ENCODE measurements around the gene INCENP.
"Not testable (repeated sequence)": the region's sequence is repeated elsewhere in the genome, so short reads cannot be mapped to it uniquely, and the experiment has no call there.

Gene INCENP

DNA sequence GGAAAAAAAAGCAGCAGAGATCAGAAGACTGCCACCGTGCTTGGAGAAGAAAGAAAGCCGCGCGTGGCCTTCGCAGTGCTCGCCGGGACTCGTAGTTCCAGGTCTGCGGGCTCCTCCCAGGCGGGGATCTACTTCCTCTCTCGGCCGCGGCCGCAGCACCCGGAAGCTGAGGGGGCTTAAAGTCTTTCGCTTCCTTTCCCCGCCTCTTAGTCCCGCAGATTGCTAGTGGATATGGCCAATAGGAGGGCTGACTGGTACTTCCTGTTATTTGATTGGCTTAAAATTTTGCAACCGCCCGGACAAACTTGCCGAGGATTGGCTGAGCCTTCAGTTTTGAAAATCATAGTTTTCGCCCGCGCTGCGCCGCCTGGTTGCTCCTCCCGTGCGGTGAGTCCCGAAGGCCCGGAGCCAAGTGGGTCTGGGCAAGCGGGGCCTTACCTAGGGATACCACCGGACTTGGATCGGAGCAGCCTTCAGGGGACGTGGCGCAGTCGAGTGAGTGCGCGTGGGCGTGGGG lies at the start of gene INCENP:
Gene INCENP, plus strand, starts transcription at position 343 of the 517 bp plus-strand sequence. CDS start 4,151 bp downstream, outside the sequence.
- peak; percentile 87 to 92 for DNase-seq (ENCODE audit: low read depth in 2 of 2)

DNA sequence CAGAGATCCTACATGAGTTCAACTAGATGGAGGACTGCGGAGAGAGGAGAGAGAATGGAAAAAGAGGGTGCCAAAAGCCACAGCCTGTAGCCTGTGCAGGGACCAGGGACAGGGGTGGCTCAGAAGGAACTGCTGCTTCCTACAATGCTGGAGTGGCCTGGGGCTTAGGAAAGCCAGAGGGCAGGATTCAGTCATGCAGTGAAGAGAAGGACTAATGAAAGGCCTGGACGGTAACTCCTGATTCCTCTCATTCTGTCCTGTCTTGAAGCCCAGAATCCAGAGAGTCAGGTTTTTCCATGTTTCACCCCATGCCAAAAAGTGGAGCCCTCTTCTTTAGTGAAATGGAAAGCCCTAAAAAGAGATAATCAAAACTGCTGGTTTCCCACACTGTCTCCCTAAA lies 48.4 kb upstream of the INCENP start:
- DNase-seq (ENCODE audit: low read depth in 2 of 2) = no peak

DNA sequence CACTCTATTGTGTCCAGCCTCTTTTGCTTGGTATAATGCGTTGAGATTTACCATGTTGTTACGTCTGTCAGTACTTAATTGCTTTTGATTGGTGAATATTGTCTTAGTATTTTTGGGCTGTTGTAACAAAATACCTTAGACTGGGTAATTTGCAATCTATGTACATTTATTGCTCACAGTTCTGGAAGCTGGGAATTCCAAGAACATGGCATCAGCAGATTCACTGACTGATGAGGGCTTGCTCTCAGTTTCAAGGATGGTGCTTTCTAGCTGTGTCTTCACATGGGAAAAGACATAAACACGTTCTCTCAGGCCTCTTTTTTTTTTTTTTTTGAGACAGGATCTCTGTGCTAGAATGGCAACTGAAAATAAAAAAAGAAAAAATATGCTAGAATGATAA lies 46.7 kb upstream of the INCENP start:
- no peak for DNase-seq (ENCODE audit: low read depth in 2 of 2)

DNA sequence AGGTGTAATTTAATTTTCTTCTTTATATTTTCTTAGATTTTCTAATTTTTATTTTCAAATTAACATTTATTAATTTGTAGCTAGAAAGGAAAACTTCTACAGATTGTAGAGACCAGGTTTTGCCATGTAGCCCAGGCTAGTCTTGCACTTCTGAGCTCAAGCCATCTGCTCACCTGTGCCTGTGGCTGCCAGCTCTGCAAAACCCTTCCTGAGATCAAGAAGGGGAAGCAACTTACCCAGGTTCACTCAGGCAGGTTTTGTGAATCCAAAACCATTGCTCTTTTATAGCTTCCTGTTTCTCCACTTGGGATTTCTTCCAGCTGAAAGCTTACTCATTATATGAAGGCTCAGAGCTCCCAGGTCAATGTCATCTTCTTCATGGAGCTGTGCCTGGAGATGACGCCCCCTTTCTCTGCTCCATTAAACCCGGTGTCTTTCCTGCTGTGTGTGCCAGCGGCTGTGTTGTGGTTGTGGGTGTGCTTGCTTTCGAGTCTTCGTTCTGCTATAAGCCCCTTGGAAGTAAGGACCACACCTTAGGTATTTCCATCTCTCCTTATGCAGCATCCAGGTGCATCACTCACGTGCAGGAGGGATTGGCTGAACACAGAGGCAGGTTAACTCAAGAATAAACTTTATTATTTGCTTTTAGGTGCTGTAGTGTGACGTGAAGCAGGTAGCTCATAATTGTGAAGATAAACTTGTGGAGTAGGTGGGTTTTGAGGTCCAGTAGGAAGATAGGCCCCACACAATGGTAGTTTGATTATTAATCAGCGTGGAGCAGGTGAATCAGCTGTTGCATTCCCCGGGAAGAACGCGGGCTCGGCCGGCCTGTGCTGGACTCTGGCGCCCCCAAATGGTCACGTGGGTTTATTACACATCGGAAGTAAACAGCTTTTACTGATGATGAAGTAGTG lies 42.2 kb upstream of the INCENP start:
- peak; percentile 45 to 61 for DNase-seq (ENCODE audit: low read depth in 2 of 2)

DNA sequence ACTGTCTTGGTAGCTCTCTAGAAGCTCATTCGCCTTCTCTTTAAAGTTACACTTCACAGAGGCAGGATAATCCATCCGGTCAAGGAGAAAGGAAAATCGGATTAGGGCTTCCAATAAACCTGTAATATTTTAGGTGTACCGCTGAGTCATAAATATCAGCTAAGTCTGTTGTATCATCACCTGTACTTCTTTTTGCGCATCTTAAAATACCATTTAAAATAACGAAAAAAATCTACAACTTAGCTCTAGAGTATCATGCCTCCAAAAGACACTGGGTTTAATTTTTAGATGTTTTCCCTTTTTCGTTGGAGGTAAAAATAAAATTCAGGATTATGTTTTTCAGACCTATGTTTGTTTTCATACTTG lies 41.5 kb upstream of the INCENP start:
- DNase-seq (ENCODE audit: low read depth in 2 of 2) = no peak

DNA sequence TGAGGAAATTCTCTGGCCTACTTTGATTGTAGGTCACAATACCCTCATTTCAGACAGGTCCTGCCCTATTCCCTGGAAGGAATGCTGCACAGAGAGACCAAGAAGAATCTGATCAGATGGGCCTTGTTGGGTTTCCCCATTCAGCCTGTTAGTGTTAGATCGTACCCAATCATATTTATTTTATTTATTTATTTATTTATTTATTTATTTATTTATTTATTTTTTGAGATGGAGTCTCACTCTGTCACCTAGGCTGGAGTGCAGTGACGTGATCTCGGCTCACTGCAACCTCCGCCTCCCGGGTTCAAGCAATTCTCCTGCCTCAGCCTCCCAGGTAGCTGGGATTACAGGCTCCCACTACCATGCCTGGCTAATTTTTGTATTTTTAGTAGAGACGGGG lies 39.0 kb upstream of the INCENP start:
- not testable (repeated sequence) for DNase-seq (ENCODE audit: low read depth in 2 of 2)

DNA sequence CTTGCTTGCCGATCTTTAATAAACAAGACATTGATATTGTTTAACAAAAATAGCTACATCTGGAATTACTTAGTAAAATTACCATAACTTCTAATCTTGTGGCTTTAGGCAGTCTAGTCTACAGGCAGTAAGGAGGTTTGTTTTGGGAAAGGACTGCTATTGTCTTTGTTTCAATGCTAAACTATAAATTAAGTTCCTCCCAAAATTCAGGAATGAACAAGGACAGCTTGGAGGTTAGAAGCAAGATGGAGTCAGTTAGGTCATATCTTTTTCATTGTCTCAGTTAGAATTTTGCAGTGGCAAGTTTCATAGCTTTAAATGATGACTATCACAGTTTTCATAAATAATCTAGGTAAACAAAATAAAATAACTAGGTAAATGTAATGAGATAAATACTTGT lies 36.1 kb upstream of the INCENP start:
- DNase-seq (ENCODE audit: low read depth in 2 of 2) = no peak

DNA sequence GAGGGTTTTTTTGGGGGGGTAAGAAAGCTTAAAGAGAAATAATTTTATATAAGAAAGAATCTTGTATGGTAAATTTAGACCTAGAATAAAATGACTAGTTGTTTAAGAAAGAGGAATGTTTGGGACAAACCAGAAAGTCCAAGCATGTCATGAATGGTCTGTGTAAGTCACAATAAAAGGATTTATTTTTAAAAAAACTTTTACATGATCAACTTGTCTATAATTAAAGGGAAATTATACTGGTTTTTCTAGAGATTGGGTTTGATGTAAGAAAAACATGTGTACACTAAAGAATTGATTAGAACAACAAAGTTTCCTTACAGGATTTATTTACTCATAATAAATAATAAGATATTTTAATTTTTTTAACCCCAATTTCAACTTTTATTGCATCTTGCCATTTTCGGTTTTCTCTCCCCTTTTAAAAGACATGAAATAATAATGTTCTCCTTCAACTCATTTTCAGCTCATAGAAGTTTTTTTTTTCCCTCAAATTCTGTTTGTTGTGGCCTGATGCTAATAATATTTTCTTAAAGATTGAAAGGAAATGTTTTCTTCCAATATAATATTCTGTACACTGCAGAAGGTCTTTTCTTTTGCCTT lies 35.4 kb upstream of the INCENP start:
- DNase-seq (ENCODE audit: low read depth in 2 of 2) = no peak

DNA sequence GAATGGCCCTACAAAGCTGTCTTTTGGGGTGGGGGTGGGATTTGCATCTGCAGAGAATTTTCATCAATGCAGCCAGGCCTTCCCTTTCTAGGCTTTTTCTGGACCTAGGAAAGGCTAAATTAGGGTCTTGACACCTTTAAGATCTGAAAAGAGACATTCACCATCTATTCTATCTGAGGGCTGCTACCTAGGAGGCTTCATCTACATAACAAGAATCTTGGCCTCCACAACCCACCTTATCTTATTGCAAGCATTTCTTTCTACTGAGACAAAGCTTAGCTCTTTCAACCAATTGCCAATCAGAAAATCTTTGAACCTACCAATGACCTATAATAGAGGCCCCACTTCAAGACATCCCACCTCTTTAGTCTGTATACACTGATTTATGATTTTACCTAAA lies 20.7 kb upstream of the INCENP start:
- no peak for DNase-seq (ENCODE audit: low read depth in 2 of 2)

DNA sequence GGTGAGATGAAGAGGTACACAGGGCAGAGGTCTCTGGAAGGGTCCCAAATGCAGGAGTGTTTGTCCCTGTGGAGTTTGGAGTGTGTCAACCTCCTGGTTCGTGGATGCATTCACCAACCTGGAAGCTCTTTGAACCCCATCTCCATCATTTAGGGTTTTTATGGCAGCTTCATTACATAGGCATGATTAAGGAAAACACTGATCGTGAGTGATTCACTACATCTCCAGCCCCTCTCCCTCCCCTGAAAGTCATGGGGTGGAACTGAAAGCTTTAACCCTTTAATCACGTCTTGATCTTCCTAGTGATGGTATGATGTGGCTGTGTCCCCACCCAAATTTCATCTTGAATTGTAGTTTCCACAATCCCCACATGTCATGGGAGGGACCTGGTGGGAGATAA lies 19.8 kb upstream of the INCENP start:
- no peak for DNase-seq (ENCODE audit: low read depth in 2 of 2)

DNA sequence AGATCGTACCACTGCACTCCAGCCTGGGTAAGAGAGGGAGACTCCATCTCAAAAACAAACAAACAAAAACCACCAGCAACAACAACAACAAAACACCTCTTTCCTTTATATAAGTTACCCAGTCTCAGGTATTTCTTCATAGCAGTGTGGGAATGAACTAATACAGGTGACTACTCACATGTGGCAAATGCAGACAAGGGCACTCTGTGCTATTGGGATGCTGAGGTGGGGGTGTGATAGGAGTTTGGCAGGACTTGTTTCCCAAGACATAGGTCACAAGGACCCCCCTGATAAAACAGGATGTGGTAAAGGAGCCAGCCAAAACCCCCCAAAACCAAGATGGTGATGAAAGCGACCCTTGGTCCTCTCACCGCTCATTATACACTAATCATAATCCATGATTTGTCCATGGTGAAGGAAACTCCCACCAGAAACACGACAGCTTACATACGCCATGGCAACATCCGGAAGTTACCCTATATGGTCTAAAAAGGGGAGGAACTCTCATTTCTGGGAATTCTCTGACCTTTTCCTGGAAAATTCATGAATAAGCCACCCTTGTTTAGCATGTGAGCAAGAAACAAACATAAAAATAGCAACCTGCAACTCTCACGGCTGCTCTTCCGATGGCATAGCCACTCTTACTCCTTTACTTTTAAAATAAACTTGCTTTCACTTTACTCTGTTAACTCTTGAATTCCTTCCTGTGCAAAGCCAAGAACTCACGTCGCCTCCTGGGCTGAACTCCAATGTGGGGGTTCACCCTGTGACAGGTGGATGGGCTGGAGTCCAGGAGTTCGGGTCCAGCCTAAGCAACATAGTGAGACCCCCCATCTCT lies 18.8 kb upstream of the INCENP start:
- no peak for DNase-seq (ENCODE audit: low read depth in 2 of 2)

DNA sequence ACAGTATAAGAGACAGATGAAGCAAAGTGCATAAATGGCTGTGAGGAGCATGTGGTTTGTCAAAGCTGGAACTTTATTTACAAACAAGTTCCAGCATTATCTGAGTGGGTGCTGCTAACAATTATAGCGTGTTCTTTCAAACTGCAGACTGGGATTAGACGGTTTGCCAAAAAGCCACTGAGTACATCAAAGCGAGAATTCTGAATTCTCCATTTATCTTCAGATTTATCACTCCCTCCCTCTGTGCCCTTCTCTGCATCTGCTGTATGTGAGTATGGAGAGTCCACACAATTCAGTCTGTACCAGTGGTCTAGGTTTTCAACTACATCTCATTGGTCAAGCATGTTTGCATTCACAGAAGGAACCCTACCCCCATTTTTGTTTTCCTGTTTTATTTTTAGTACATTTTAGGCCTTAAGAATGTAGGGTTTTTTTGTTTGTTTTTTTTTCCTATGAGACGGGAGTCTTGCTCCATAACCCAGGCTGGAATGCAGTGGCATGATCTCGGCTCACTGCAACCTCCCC lies 18.1 kb upstream of the INCENP start:
- no peak for DNase-seq (ENCODE audit: low read depth in 2 of 2)

DNA sequence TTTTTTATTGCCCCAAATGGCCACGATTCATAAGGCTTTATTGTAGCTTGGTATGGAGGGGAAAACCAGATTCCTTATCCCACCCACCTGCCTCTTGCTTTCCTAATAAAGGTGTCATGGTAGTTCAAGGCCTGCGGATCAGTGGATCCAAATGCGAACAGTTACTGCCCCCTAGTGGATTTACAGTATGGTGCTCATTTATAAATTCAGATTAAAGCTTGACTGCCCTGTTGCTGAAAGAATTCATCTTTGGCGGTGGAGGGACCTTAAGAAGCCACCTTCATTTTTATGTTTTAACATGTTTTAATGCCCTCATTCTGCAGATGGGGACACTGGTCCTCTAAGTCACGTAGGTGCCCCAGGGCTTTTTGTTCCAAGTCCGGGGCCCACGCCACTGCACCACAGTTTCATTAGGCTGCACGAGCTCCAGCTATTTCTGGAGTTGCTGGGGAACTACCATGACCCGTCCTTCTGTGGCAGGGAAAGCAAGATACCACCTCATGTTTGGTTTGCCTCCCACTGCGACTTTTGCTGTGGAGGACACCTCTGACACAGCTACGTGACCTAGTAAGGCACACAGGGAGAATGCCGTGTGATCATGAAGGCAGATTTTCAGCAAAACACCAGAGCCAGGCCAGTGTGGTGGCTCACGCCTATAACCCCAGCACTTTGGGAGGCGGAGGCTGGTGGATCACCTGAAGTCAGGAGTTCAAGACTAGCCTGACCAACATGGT lies 15.6 kb upstream of the INCENP start:
- DNase-seq (ENCODE audit: low read depth in 2 of 2) = no peak

DNA sequence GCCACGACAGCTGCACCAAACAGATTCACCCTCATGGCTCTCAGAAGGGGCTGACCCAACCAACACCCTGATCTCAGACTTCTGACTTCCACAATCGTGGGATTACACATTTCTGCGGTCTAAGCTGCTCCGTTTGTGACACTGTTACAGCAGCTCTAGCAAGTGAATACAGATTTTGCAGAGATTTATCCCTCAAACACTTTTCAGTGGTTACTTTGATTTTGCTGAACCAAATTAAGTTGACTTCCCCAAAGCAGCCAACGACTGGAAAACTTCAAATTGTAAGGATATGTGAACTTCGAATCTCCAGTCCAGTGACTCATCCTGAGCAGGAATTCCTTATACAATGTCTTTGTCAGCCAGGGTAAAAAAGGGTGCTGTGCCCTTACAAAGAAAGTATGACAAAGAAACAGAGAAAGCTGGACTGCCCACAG lies 14.8 kb upstream of the INCENP start:
- DNase-seq (ENCODE audit: low read depth in 2 of 2) = no peak

DNA sequence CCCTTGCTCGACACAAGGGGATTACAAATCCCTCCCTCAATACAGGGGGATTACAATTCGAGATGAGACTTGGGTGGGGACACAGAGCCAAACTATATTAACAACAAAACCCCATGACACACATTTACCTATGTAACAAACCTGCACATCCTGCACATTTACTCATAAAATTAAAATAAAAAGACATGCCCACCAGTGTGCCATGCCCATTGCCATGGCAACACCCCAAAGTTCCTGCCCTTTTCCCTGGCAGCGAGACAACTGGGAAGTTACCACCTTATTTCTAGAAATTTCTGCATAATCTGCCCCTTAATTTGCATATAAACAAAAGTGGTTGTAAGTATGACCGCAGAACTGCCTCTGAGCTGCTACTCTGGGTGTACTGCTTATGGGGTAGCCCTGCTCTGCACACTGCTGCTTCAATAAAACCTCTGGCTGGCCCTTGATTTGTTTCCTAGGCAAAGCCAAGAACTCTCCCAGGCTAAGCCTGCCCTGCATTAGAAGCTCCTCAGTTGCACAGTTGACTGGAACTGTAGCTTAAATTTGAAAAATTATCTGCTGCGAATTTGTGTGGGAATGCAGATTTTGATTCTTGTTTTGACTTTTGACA lies 8.6 kb upstream of the INCENP start:
- no peak for DNase-seq (ENCODE audit: low read depth in 2 of 2)

DNA sequence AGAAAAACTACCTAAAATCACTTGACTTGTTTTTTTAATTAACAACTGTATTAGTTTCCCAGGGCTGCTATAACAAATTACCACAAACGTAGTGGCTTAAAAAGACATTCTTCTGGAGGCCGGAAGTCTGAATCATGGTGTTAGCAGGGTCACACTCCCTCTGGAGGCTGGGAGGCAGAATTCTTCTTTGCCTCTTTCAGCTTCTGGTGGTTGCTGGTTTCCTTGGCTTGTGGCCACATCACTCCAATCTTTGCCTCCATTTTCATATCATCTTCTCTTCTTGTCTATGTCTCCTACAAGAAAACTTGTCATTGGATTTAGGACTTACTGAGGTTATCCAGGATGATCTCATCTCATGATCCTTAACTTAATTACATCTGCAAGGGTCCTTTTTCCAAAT lies 7.4 kb upstream of the INCENP start:
- no peak for DNase-seq (ENCODE audit: low read depth in 2 of 2)

DNA sequence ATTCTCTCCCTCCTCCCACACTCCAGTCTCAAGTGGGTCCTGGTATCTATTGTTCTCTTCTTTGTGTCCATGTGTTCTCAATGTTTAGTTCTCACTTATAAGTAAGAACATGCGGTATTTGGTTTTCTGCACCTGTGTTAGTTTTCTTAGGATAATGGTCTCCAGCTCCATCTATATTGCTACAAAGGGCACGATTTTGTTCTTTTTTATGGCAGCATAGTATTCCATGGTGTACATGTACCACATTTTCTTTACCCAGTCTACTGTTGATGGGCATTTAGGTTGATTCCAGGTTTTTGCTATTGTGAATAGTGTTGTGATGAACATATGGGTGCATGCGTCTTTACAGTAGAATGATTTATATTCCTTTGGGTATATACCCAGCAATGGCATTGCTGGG lies 4.2 kb upstream of the INCENP start:
- DNase-seq (ENCODE audit: low read depth in 2 of 2) = no peak

DNA sequence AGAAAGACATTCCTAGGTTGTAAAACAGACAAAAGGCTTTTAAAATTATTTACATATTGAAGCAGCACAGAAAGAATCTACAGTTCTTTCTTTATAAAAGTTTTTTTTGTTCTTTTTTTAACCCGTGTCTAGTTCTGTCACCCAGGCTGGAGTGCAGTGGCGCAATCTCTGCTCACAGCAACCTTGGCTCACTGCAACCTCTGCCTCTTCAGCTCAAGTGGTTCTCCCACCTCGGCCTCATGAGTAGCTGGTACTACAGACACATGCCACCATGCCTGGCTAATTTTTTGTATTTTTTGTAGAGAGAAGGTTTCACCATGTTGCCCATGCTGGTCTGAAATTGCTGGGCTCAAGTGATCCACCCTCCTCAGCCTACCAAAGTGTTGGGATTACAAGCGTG lies 3.8 kb upstream of the INCENP start:
- DNase-seq (ENCODE audit: low read depth in 2 of 2) = no peak

DNA sequence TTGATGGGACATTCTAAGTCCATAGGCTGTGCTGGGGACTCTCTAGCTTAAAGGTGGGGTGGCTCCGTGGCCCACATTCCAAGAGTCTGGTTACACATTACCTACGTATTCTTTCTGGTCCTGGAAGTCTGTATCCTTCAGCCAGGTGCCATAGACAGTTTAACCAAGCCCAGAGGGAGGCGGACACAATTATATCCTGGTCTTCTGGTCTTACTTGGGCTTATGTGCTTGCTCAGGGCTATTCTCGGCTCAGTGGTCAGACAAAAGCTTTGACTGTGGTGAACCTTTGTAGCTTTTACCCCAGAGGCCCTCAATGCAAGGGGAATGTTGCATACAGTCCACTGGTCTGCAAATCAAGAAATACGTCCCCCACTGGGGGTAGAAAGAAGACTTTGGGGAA lies 3.4 kb upstream of the INCENP start:
- DNase-seq (ENCODE audit: low read depth in 2 of 2) = no peak

DNA sequence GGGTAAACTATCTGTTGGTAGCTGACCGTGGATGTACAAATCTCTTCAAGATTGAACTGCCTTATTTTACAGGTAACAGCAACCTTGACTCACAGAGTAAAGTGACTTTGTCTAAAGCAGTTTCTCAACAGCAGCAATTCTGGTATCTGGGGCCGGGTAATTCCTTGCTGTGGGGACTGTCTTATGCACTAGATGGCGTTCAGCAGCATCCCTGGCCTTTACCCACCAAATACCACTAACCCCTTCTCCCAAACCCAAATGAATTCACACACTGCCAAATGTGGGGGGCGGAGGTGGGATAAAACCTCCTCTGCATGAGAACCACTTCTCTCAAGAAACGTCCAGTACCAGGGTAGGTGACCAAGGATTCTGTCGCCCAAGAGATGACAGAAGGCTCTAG lies 1.7 kb upstream of the INCENP start:
- no peak for DNase-seq (ENCODE audit: low read depth in 2 of 2)
